H1 (cell line): ENCODE results near the gene SF3B1. TPM values are rescaled to one million over a fixed set of nuclear protein-coding genes. Genes with fewer than 3 reads are reported as not detected.
A peak's percentile ranks its signal among the peaks of the same experiment; 100 is the strongest.

Experiments used
- CTCF ChIA-PET: fragments of 300-600 bp; sonication (Branson Sonifier 250); formaldehyde crosslinking; loops from one replicate; lab custom pipeline; 2021; ENCODE audit not compliant: partially characterized antibody; lab: Charles Lee
- POLR2A ChIA-PET: fragments of 300-600 bp; sonication (Branson Sonifier 250); formaldehyde crosslinking; loops from one replicate; lab custom pipeline; 2021; ENCODE audit warnings: inconsistent platforms; ENCODE audit not compliant: partially characterized antibody; lab: Charles Lee
- DNase-seq, 2 experiments: peaks; one replicate each; pipeline versions ENCODE4 v3.0.0 to v3.0.0-alpha.2; 2010 to 2022; ENCODE audit warnings: low spot score in 2 of 2, low read depth in 1 of 2, mixed read lengths in 1 of 2
- FAIRE-seq: peaks from 2 replicates; lab custom pipeline; 2011; peaks lifted over from hg19 to GRCh38; lab: Jason Lieb, UNC
- H2AFZ ChIP-seq: 2 replicates; pipeline ENCODE4 v1.8.1; 2012; ENCODE audit warnings: low read length, inconsistent platforms
- H2AK5ac ChIP-seq: 2 replicates; pipeline ENCODE4 v1.6.1; 2013; ENCODE audit warnings: low read depth, low read length
- H2BK120ac ChIP-seq: replicated peaks from 2 replicates; pipeline ENCODE3; 2013; ENCODE audit warnings: low read depth, low read length, inconsistent platforms
- H2BK12ac ChIP-seq: 2 replicates; pipeline ENCODE4 v1.6.1; 2013; ENCODE audit warnings: low read depth, low read length
- H2BK15ac ChIP-seq: 2 replicates; pipeline ENCODE4 v1.6.1; 2013; ENCODE audit warnings: low read length
- H2BK20ac ChIP-seq: 2 replicates; pipeline ENCODE4 v1.6.1; 2013; ENCODE audit warnings: low read length
- H2BK5ac ChIP-seq: 2 replicates; pipeline ENCODE4 v1.6.1; 2013; ENCODE audit warnings: low read depth, low read length
- H3K14ac ChIP-seq: 2 replicates; pipeline ENCODE4 v1.6.1; 2013; ENCODE audit warnings: inconsistent platforms; ENCODE audit not compliant: insufficient read length
- H3K18ac ChIP-seq: 2 replicates; pipeline ENCODE4 v1.6.1; 2013; ENCODE audit warnings: low read length; ENCODE audit errors: extremely low read depth
- H3K23ac ChIP-seq: 2 replicates; pipeline ENCODE4 v1.6.1; 2013; ENCODE audit warnings: inconsistent platforms; ENCODE audit not compliant: insufficient read length
- H3K23me2 ChIP-seq: 2 replicates; pipeline ENCODE4 v1.6.1; 2013; ENCODE audit warnings: low read depth, low read length
- H3K27ac ChIP-seq: 2 replicates; pipeline ENCODE4 v1.6.1; 2011; ENCODE audit warnings: low read depth, low read length, inconsistent platforms
- H3K27me3 ChIP-seq, 4 experiments: replicated peaks in 1 of 4; 1 replicate in 1 of 4; 2 replicates in 3 of 4; pipeline versions ENCODE4 v1.6.1 to v1.8.1; 2011 to 2013; ENCODE audit warnings: low read length in 3 of 4, mild to moderate bottlenecking in 3 of 4, inconsistent platforms in 2 of 4, mixed read lengths in 2 of 4, moderate library complexity in 1 of 4; ENCODE audit not compliant: control insufficient read depth in 3 of 4, insufficient read depth in 3 of 4; ENCODE audit errors: extremely low read depth in 1 of 4
- H3K36me3 ChIP-seq, 4 experiments: 2 replicates each; pipeline versions ENCODE4 v1.6.1 to v1.8.1; 2011 to 2013; ENCODE audit warnings: mild to moderate bottlenecking in 4 of 4, low read length in 3 of 4, moderate library complexity in 2 of 4, control low read depth in 1 of 4, inconsistent platforms in 1 of 4; ENCODE audit not compliant: insufficient read depth in 4 of 4, control insufficient read depth in 2 of 4
- H3K4ac ChIP-seq: replicated peaks from 2 replicates; pipeline ENCODE3; 2013; ENCODE audit warnings: low read length, low read depth, mixed read lengths, inconsistent platforms; ENCODE audit not compliant: insufficient read length
- H3K4me1 ChIP-seq, 4 experiments: replicated peaks in 1 of 4; 1 replicate in 1 of 4; 2 replicates in 3 of 4; pipeline versions ENCODE4 v1.6.1 to v1.8.1; 2011 to 2013; ENCODE audit warnings: low read length in 3 of 4, inconsistent platforms in 2 of 4, mixed read lengths in 1 of 4; ENCODE audit not compliant: insufficient read depth in 4 of 4, control insufficient read depth in 3 of 4
- H3K4me2 ChIP-seq, 2 experiments: 2 replicates each; pipeline versions ENCODE4 v1.6.1 to v1.8.1; 2011 to 2013; ENCODE audit warnings: low read depth in 2 of 2, low read length in 2 of 2, control low read depth in 1 of 2, inconsistent platforms in 1 of 2, mild to moderate bottlenecking in 1 of 2; ENCODE audit not compliant: insufficient read depth in 1 of 2
- H3K4me3 ChIP-seq, 4 experiments: fragments of 200-600, 300-600 bp in 1 of 4; sonication (generic), shearing (Covaris generic), sonication (Bioruptor Twin) in 1 of 4; 2 replicates each; pipeline versions ENCODE4 v1.5.1 to v1.8.1; 2011 to 2016; ENCODE audit warnings: low read length in 4 of 4, low read depth in 3 of 4, control low read depth in 2 of 4, inconsistent platforms in 2 of 4, mild to moderate bottlenecking in 2 of 4, mixed read lengths in 1 of 4, moderate library complexity in 1 of 4; ENCODE audit not compliant: insufficient read depth in 2 of 4; ENCODE audit errors: extremely low read depth in 1 of 4
- H3K56ac ChIP-seq: replicated peaks from 2 replicates; pipeline ENCODE3; 2013; ENCODE audit warnings: low read depth, mild to moderate bottlenecking, mixed read lengths, low read length, inconsistent platforms; ENCODE audit not compliant: insufficient read length
- H3K79me1 ChIP-seq: 2 replicates; pipeline ENCODE4 v1.6.1; 2013; ENCODE audit warnings: low read depth, low read length, control low read depth
- H3K79me2 ChIP-seq, 2 experiments: 2 replicates each; pipeline versions ENCODE4 v1.6.1 to v1.8.1; 2012 to 2013; ENCODE audit warnings: low read length in 2 of 2, mild to moderate bottlenecking in 2 of 2, inconsistent platforms in 1 of 2; ENCODE audit not compliant: insufficient read depth in 2 of 2, control insufficient read depth in 1 of 2
- H3K9ac ChIP-seq, 4 experiments: replicated peaks in 1 of 4; 1 replicate in 1 of 4; 2 replicates in 3 of 4; pipeline versions ENCODE4 v1.6.1 to v1.8.1; 2011 to 2013; ENCODE audit warnings: low read depth in 3 of 4, low read length in 3 of 4, control low read depth in 2 of 4, mild to moderate bottlenecking in 2 of 4, moderate library complexity in 2 of 4, inconsistent platforms in 1 of 4; ENCODE audit errors: extremely low read depth in 1 of 4
- H3K9me3 ChIP-seq, 2 experiments: 2 replicates each; pipeline versions ENCODE4 v1.6.1 to v1.8.1; 2012 to 2013; ENCODE audit warnings: mild to moderate bottlenecking in 2 of 2, moderate library complexity in 2 of 2, control low read depth in 1 of 2, inconsistent platforms in 1 of 2, low read depth in 1 of 2, low read length in 1 of 2, mixed read lengths in 1 of 2; ENCODE audit not compliant: insufficient read depth in 2 of 2
- H4K20me1 ChIP-seq, 2 experiments: replicated peaks in 1 of 2; 2 replicates each; pipeline versions ENCODE3 to v1.8.1; 2011 to 2013; ENCODE audit warnings: inconsistent platforms in 2 of 2, low read length in 2 of 2, mild to moderate bottlenecking in 1 of 2; ENCODE audit not compliant: insufficient read depth in 2 of 2, control insufficient read depth in 1 of 2
- H4K5ac ChIP-seq: 2 replicates; pipeline ENCODE4 v1.6.1; 2013; ENCODE audit warnings: low read length, low read depth, mixed read lengths, inconsistent platforms; ENCODE audit not compliant: insufficient read length
- H4K8ac ChIP-seq: 2 replicates; pipeline ENCODE4 v1.8.0; 2013; ENCODE audit warnings: mild to moderate bottlenecking, moderate library complexity, low read length, inconsistent platforms; ENCODE audit not compliant: insufficient read depth; ENCODE audit errors: extremely low read depth
- H4K91ac ChIP-seq: replicated peaks from 2 replicates; pipeline ENCODE3; 2013; ENCODE audit warnings: low read length, mixed read lengths, inconsistent platforms; ENCODE audit not compliant: insufficient read length
- BCL11A ChIP-seq, 2 experiments: IDR thresholded peaks; one replicate each; pipeline ENCODE4 v1.6.1; 2011; ENCODE audit warnings: low read depth in 2 of 2, low read length in 2 of 2, mild to moderate bottlenecking in 2 of 2
- YY1 ChIP-seq: IDR thresholded peaks from 2 replicates; pipeline ENCODE4 v1.6.1; 2011; ENCODE audit warnings: low read depth, mild to moderate bottlenecking, low read length
- WGBS, 2 experiments: shearing (Covaris generic) in 1 of 2; methylation state at CpG; one replicate each; pipeline versions ENCODE4 v1.1.6 to v1.1.7; 2013 to 2015; ENCODE audit warnings: low lambda C conversion rate in 2 of 2, mixed read lengths in 2 of 2, inconsistent platforms in 1 of 2, low coverage in 1 of 2, missing lambda C conversion rate in 1 of 2; ENCODE audit not compliant: insufficient replicate concordance in 2 of 2, insufficient coverage in 1 of 2, insufficient read length in 1 of 2; ENCODE audit errors: extremely low coverage in 1 of 2, missing lambda C conversion rate in 1 of 2; 5-methylcytosine and 5-hydroxymethylcytosine counted together
- polyA plus RNA-seq, 7 experiments: library from polyadenylated mRNA; depleted of rRNA in 3 of 7; stranded (reverse) in 5 of 7; unstranded in 2 of 7; fragments of >200 nt in 5 of 7; fragments of 200-250 nt in 2 of 7; gene quantifications; 1 replicate in 5 of 7; 2 replicates in 1 of 7; 4 replicates in 1 of 7; pipeline versions ENCODE4 v1.2.1 to v1.2.3, GENCODE V29; 2011 to 2013; ENCODE audit warnings: missing spikeins in 2 of 7, mixed read lengths in 2 of 7
- total RNA-seq: library from RNA; stranded (reverse); fragmentation: NEBNext Ultra II Directional; extraction: Animal tissue kit (Norgen Biotek cat#: 25700); gene quantifications from 2 replicates; pipeline ENCODE4 v1.2.1, GENCODE V29; 2021

The SF3B1 gene
- total and polyA plus RNA-seq, 2 of the 8 experiments (the other 6 are each of a cell fraction or from before 2014, with no cell fraction given) = 320 to 403 TPM

GRCh38 chr2:197435598-197436420, 981 bp upstream of the SF3B1 start:
- no peak overlapping the region; the same call in 1 of the 2 replicates for H2BK12ac ChIP-seq
- H3K27ac ChIP-seq = peak overlapping the region; percentile 99; the same call in 1 of the 2 replicates
- no peak overlapping the region for H2BK20ac ChIP-seq
- 0 out of 2 replicates have a peak overlapping the region, but pooled peaks have one; percentile 29 for H2BK15ac ChIP-seq
- no peak overlapping the region for H4K8ac ChIP-seq
- TF ChIP-seq BCL11A (IDR thresholded peaks at IDR 0.05; ENCODE audit: low read depth in 2 of 2, low read length in 2 of 2) (no peak), YY1 (no peak)
- POLR2A ChIA-PET = interaction anchor here (0.6 to 2.7 kb wide), 14 partner anchors 9 to 205 kb away, joined by 3 to 23 read pairs (median 5); partner anchors contain the start of gene COQ10B
- H3K18ac ChIP-seq = peak overlapping the region; percentile 15; the same call in 1 of the 2 replicates
- H4K5ac ChIP-seq = no peak overlapping the region
- WGBS, 2 experiments = 49% methylated on average over 16 of the region's 16 CpGs; no CpG with 5 or more reads in 1 of the 2 experiments
- peaks cover 6 to 15% of the 10 kb centered on the region in 2 experiments for H4K20me1 ChIP-seq
- no peak overlapping the region for H3K4ac ChIP-seq
- CTCF ChIA-PET = interaction anchor here (0.7 to 0.9 kb wide), 3 partner anchors 15 to 17 kb away, joined by 3 read pairs; partner anchors contain the start of gene COQ10B
- DNase-seq (no peak), FAIRE-seq (no peak)
- peak overlapping the region; percentile 89 to 100 (median 98) for H3K9ac ChIP-seq
- H3K79me2 ChIP-seq = peaks cover 40 to 51% of the 10 kb centered on the region in 2 experiments
- no peak overlapping the region for H3K56ac ChIP-seq
- no peak overlapping the region for H3K14ac ChIP-seq
- H3K23ac ChIP-seq = no peak overlapping the region
- peaks cover 6% of the 10 kb centered on the region for H3K23me2 ChIP-seq
- H3K9me3 ChIP-seq = no peaks in the 10 kb centered on the region
- H3K4me2 ChIP-seq = peak overlapping the region; percentile 61 to 88
- no peaks in the 10 kb centered on the region for H3K27me3 ChIP-seq
- 0 out of 2 replicates have a peak overlapping the region, but pooled peaks have one; percentile 77 for H2AFZ ChIP-seq
- H2BK5ac ChIP-seq = peak overlapping the region; percentile 97; the same call in 1 of the 2 replicates
- H3K79me1 ChIP-seq = peaks cover 5% of the 10 kb centered on the region; the same call in 1 of the 2 replicates
- H3K4me3 ChIP-seq = peak overlapping the region; percentile 83 to 100 (median 98)
- no peak overlapping the region for H2BK120ac ChIP-seq
- no peaks in the 10 kb centered on the region for H3K36me3 ChIP-seq
- no peak overlapping the region for H4K91ac ChIP-seq
- peaks cover 0 to 5% (median 4%) of the 10 kb centered on the region in 4 experiments; a peak in 4 of 7 replicates for H3K4me1 ChIP-seq
- H2AK5ac ChIP-seq = peak overlapping the region; percentile 85; the same call in 1 of the 2 replicates
